SJSA1 (cell line): ENCODE data around the gene BCOR. TPM values are rescaled to one million over a fixed set of nuclear protein-coding genes. Genes with fewer than 3 reads are reported as not detected.

ENCODE experiments used
- DNase-seq, 2 experiments: peaks; one replicate each; pipeline ENCODE4 v3.0.0-alpha.2; 2015 to 2020; ENCODE audit warnings: low spot score in 2 of 2, low read depth in 1 of 2
- H3K27ac ChIP-seq: fragments of 250-450 bp; sonication (Bioruptor Pico); 2 replicates; pipeline ENCODE4 v1.5.1; 2020; ENCODE audit warnings: mild to moderate bottlenecking, moderate library complexity
- H3K27me3 ChIP-seq: fragments of 250-450 bp; sonication (Bioruptor Pico); replicated peaks from 2 replicates; pipeline ENCODE4 v1.5.1; 2020; ENCODE audit warnings: mild to moderate bottlenecking, moderate library complexity
- H3K36me3 ChIP-seq: fragments of 250-450 bp; sonication (Bioruptor Pico); 2 replicates; pipeline ENCODE4 v1.5.1; 2020; ENCODE audit warnings: mild to moderate bottlenecking
- H3K4me1 ChIP-seq: fragments of 250-450 bp; sonication (Bioruptor Pico); replicated peaks from 2 replicates; pipeline ENCODE4 v1.6.1; 2021; ENCODE audit warnings: mild to moderate bottlenecking
- H3K4me3 ChIP-seq: fragments of 250-450 bp; sonication (Bioruptor Pico); 2 replicates; pipeline ENCODE4 v1.5.1; 2020; ENCODE audit warnings: mild to moderate bottlenecking
- H3K9me3 ChIP-seq: fragments of 250-450 bp; sonication (Bioruptor Pico); replicated peaks from 2 replicates; pipeline ENCODE4 v1.5.1; 2020; ENCODE audit warnings: mild to moderate bottlenecking
- total RNA-seq: library from RNA; depleted of rRNA; stranded (reverse); fragments of >200 nt; shearing (Covaris generic); gene quantifications from 2 replicates; pipeline ENCODE4 v1.2.3, GENCODE V29; 2014

Gene BCOR
- total RNA-seq, 1 experiment from 2014 or later = 37.2 TPM

DNA sequence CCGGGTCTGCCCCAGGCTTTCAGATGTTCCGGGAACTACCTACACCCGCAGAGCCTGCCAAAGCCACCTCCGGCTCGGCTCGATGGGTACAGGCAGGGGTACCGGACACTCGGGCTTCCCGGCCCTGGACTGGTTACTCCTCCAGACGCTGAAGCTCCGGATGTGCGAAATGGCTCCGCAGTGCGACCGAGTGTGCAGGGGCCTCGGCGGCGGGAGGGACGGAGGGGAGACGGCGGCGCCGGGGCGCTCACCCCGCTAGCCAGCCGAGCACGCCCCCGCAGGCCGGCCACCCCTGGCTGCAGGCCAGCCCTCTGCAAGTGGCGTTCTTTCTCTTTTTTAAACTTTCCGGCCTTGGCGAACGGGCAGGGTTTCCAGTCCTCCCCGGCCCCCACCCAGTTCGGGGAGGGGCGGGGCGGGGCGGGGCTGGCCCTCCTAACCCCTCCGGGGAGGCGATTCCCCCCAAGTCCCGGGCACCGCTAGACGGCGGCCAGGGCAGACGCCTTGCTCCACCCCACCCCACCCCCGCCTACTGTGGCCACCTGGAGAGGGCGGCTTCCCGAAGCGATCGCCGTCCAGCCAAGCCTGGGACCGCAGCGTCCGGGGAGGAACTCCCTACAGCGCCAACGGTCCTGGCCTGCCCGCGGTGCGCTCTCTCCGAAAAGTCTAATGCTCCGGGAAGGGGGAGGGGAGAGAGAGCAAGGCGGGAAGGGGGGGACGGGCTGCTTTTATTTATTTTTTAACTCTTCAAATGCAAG, 7.5 kb downstream of the BCOR start:
- H3K27ac ChIP-seq = no peak overlapping the region

DNA sequence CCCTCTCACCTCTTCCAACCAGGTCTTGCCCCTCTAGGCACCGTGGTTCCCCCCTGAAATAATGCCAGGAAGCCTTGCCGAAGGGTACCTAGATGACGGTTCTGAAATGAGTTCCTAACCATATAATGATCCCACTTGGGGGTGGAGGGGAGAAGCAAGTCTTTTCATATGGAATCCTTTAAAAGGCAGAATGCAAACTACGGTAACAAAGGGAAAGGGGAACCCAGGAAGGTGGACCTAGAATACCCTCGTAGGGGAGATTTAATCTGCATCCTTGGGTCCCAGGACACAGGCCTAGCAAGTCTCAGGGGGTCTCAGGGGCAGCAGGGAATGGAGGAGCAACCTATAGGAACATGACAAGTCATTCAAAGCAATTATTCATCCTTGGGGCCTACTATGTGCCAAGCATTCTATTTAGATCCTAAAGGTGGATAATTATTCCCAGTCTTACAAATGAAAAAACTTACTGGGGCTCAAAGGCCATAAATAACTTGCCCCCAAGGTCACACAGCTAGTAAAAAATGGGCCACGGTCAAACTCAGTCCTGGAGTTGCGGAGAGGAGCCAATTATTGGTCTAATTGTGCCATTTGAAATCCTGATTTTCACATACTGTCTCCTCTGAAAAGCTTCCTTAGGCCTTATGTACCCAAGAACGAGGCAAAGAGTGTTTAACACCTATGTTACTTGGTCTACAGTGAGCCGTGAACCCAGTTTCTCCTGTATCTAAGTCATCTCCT, 8.8 kb downstream of the BCOR start:
- Histone ChIP-seq H3K9me3 (no peaks in the 10 kb centered on the region), H3K36me3 (no peaks in the 10 kb centered on the region), H3K27ac (no peak overlapping the region)

More for the DNA sequence above, 7.5 kb downstream of the BCOR start:
- peak in 1 of 2 experiments; percentile 22 for DNase-seq
- no peaks in the 10 kb centered on the region for H3K9me3 ChIP-seq
- peak overlapping the region; percentile 18 for H3K4me3 ChIP-seq
- no peaks in the 10 kb centered on the region for H3K27me3 ChIP-seq
- peaks cover 76% of the 10 kb centered on the region for H3K4me1 ChIP-seq
- no peaks in the 10 kb centered on the region for H3K36me3 ChIP-seq

DNA sequence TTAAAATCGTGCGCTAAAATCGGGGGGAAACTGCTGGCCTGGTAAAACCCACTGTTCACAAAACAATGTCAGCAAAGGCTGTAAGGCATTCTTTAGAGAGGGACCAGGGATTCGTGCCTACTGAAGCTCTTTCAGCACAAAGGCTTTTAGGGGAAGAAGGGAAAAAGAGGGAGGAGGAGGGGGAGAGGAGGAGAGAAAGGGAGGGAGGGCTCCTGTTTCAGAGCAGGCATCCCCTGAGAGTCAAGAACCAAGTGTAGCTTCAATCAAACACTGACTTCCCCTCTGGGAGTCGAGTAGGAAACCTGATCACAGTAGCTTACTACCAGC, 9.5 kb downstream of the BCOR start:
- Histone ChIP-seq H3K4me1 (peaks cover 65% of the 10 kb centered on the region), H3K27ac (peak overlapping the region; percentile 57), H3K36me3 (no peaks in the 10 kb centered on the region), H3K9me3 (no peaks in the 10 kb centered on the region), H3K27me3 (no peaks in the 10 kb centered on the region), H3K4me3 (no peak overlapping the region)
- DNase-seq = no peak

More for the DNA sequence above, 8.8 kb downstream of the BCOR start:
- H3K4me1 ChIP-seq = peaks cover 72% of the 10 kb centered on the region
- H3K27me3 ChIP-seq = no peaks in the 10 kb centered on the region
- no peak overlapping the region for H3K4me3 ChIP-seq
- no peak for DNase-seq

DNA sequence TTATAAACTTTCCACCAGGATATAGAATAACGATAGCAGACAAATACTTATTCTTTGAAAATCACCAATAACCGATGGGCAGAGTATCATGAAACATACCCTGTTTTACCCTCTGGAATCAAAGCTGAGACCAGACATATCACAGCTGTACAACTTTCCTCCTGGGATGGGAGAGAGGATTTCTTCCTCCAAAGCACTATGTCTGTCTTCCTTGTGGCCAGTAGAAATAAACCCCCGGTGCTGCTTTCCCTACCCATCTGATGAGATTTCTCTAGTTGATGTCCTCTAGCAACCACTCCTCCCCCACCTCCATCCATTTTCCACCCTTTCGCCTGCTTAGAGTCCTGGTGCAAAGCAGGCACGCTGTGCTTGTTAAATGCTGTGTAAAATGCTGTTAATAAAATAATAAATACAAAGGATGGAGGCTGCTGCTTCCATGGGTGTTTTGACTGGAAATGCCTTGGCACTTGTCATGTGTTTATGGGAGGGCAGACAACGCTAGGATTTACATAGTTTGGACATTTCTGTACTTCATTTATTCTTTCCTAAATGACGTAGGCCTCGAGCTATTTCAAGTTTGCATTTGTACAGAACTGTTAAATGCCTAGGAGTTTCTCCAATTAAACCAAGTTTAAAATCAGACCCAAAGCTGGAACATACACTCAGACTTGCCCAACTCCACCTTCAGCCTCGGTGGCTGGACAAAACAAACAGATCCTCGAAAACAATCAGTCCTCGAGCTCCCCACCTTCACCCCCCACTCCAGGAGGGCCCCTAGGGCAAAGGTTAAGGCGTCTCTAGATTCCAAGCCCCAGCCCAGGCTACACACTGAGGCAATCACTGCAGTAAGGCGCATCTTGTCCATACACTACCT, 10.1 kb downstream of the BCOR start:
- H3K9me3 ChIP-seq = no peaks in the 10 kb centered on the region
- H3K27ac ChIP-seq = peak overlapping the region; percentile 57
- H3K4me3 ChIP-seq = no peak overlapping the region
- DNase-seq = peak in 1 of 2 experiments; percentile 50
- H3K36me3 ChIP-seq = no peaks in the 10 kb centered on the region
- H3K27me3 ChIP-seq = no peaks in the 10 kb centered on the region
- H3K4me1 ChIP-seq = peaks cover 61% of the 10 kb centered on the region

DNA sequence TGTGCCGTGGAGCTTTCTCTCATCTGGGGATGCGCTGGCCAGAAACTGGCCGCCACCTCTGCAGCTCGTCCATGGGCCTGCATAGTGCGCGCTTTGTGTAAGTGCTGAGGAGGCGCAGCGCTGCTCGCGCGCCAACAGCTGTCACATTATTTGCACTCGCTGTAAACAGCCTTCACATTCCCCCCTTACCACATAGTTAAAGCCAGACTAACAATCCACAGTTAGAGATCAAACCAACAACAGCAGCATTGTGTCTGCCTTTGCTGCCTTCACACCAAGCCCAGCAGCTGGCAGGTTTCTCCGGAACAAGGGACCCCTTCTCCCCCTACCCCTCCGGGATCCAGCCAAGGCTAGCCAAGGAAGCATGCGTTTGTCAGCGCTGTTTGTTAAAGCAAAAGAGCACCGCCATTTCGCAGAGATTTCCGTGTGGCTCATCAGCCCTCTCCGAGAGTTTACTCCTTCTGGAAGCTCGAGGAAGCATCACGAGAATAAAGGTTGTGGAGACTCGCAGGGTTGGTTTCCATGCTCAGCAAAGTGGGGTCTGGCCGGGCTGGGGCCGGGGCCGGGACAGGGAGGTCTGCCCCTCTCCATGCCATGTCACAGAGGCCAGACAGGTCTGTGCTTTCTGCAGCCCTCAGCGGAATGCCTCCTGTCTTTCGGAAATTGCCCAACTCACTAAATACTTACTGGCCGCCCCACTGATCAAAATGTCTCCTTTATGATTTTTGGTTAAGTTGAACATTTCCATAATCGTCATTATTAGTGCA, 11.0 kb downstream of the BCOR start:
- H3K4me3 ChIP-seq = no peak overlapping the region

DNA sequence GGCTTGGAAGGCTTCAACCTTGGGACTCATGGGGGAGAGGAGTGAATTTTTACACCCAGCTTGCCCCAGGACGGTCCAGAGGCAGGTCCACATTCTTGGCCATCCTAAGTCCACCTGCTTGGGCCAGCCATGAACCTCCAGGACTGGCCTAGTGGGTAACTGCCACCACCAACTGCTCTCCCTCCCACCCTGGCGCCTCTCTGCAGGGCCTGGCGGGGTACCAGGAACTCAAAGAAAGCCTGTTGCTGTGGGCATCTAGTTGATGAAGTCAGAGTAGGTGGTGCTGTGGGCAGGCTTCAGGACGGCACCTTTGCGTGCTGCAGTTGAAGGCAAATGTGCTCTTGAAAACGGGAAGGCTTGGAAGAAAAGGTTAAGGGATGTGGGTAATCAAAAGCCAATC, 12.0 kb downstream of the BCOR start:
- H3K4me1 ChIP-seq = peaks cover 58% of the 10 kb centered on the region
- H3K27me3 ChIP-seq = no peaks in the 10 kb centered on the region
- no peaks in the 10 kb centered on the region for H3K9me3 ChIP-seq
- H3K27ac ChIP-seq = no peak overlapping the region
- no peak for DNase-seq
- no peak overlapping the region for H3K4me3 ChIP-seq
- no peaks in the 10 kb centered on the region for H3K36me3 ChIP-seq

More for the DNA sequence above, 11.0 kb downstream of the BCOR start:
- Histone ChIP-seq H3K27me3 (no peaks in the 10 kb centered on the region), H3K9me3 (no peaks in the 10 kb centered on the region), H3K36me3 (no peaks in the 10 kb centered on the region), H3K27ac (no peak overlapping the region), H3K4me1 (peaks cover 60% of the 10 kb centered on the region)
- peak in 1 of 2 experiments; percentile 21 for DNase-seq

DNA sequence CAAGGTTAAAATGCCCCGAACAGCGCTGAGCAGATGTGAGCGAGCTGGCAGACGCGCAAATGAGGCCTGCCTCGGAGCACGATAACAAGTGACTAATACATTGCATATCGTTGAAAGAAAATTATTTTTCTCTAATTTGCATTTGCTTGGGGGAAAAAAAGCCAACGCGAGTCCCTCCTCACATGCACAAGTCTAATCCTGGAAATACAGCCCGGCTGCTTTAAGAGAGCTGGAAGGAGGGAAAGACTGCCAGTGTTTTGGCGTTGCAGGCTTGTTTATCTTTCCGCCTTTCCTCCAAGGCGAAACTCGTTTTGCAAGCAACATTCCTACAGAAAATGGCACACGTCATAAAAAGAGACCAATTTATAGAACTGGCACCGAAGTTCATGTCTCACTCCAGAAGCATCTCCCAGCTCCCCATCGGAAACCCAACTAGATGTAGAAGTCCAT, 12.6 kb downstream of the BCOR start:
- Histone ChIP-seq H3K4me1 (peaks cover 54% of the 10 kb centered on the region), H3K9me3 (no peaks in the 10 kb centered on the region), H3K27me3 (no peaks in the 10 kb centered on the region), H3K4me3 (no peak overlapping the region), H3K27ac (no peak overlapping the region), H3K36me3 (no peaks in the 10 kb centered on the region)
- peak in 1 of 2 experiments; percentile 15 for DNase-seq

DNA sequence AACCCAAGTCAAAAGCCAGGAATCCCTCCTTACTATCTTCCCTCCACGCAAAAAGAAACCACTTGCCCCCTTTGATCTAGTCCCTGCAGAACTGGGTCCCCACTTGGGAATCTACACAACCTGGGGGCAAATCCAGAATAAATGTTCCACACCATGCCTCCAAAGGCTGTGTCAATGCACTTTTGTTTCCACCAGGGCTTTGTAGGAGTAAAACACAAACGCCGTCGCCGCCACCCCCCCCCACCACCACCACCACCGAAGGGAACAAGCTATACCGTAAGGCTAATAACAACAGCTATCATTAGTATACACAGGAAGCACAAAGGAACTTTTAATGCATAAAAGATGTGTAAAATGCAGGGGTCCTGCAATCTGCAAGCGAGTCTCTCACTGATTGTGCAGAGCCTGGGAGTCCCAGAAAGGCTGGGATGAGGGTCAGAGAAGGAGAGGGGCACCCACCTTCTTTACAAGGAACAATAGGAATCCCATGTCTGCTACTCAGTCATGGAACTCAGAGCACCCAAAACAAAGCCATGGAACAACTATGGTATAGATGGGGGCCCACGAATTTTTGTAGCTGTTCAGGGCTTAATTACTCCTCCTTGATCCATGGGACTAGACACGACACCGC, 13.2 kb downstream of the BCOR start:
- Histone ChIP-seq H3K4me1 (peaks cover 48% of the 10 kb centered on the region), H3K4me3 (no peak overlapping the region), H3K36me3 (no peaks in the 10 kb centered on the region), H3K9me3 (no peaks in the 10 kb centered on the region), H3K27me3 (no peaks in the 10 kb centered on the region), H3K27ac (no peak overlapping the region)
- no peak for DNase-seq

DNA sequence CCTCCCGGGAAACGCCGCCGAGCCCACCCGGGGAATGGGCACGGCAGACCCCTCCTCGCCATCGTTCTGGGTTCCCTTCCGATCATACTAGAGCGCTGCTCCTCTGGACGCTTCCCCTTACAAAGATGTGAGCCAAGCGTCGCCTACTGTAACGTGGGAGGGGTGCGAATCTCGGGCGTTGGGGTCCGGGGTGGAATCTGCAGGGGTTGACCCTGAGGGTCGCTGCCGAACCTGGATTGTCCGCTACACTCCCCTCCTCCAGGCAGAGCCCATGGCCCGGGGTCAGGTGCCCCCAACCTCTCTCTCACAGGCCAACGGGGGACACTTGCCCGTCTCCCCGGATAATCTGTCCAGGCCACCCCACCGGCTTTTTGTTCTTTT, 13.8 kb downstream of the BCOR start:
- DNase-seq = no peak
- H3K4me1 ChIP-seq = peaks cover 42% of the 10 kb centered on the region
- H3K4me3 ChIP-seq = no peak overlapping the region
- H3K36me3 ChIP-seq = no peaks in the 10 kb centered on the region
- no peaks in the 10 kb centered on the region for H3K9me3 ChIP-seq
- H3K27ac ChIP-seq = no peak overlapping the region
- no peaks in the 10 kb centered on the region for H3K27me3 ChIP-seq

DNA sequence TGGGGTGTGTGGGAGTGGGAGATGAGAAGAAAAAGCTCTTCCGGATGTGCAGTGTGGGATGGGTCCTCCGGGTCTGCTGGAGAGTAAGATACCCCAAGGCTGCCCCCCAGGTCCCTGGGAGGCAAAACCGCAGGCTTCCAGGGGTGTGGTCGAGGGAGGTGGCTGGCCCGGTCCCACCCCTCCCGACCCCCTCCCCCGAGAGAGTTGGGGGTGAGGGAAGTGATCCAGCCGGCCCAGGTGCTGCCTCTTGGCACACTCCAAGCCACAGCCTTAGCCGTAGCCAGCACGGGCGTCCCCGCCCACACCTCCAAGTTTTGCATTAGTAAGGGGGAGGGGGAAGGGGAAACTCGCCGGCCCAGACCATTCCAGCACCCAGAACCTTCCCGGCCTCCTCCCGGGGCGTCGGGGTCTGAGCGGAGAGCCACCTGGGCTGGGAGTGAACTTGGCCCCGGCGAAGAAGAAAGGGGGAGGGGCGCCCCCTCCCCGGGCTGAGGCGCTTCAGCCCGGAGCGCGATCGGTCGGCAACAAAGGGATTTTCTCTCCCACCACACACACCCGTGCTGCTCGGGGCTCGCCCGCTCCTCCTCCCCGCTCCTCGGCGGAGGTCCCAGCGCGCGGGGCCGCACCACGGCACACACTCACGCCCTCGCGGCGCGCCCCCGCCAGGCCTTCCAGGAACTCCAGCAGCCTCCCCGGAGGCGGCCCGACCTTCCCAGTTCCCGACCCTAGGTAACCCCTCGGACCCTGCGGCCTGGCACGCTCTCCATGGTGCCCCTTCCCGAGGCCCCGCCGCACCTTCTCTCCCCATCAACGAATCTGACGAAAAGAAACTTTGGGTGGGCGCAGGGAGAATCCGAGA, 14.4 kb downstream of the BCOR start:
- Histone ChIP-seq H3K36me3 (no peaks in the 10 kb centered on the region), H3K27me3 (no peaks in the 10 kb centered on the region), H3K27ac (no peak overlapping the region), H3K9me3 (no peaks in the 10 kb centered on the region), H3K4me3 (no peak overlapping the region), H3K4me1 (peaks cover 36% of the 10 kb centered on the region)
- no peak for DNase-seq

DNA sequence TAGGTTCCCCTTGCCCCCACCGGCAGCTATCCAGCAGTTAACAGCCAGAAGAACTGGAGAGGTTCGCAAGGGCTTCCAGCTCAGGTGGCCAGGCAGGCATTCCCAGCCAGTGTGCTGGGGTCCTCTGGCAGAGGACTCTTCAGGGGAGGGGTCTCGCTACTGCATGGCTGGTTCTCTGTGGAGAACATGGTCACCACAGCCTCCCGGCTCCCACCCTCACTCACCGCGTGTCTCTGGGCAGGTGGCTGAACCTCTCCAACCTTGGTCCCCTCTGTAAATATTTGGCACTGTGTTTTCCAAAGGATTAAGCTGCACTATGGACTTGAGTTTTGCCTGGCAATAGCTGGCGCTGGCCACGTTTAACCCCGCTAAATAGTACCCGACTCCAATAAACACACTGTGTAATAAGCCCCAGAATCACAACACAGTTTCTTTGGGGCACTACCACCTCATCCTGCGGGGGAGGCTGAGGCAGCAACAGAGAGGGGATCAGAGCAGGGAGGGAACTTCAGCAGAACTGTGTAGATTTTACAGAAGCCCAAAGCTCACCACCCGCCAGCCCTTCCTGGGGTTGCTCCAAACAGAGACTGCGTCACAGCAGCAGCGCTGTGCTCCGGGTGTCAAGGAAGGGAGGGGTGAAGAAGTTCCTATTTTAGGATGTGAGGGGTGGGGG, 15.2 kb downstream of the BCOR start:
- Histone ChIP-seq H3K27me3 (no peaks in the 10 kb centered on the region), H3K4me1 (peaks cover 28% of the 10 kb centered on the region), H3K4me3 (no peak overlapping the region), H3K36me3 (peaks cover 2% of the 10 kb centered on the region; the same call in 1 of the 2 replicates), H3K27ac (no peak overlapping the region), H3K9me3 (no peaks in the 10 kb centered on the region)
- no peak for DNase-seq

DNA sequence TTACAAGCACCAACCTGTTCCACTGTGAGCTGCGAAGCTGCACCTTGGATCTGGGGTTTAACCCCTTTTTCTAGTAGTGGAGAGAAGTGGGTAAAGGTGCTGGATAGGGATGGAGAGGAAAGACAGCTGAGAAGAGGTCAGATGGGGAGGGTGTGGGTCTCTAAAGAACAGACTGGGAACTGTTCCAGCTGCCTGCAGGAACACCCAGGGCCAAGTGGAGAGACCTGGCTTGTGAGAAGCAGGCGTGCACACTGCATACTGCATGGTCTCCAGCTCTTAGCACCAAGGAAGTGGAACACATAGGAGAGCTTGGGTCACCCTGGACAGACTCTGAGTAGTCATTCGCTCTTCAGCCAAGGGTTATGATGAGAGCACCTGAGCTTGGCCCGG, 16.1 kb downstream of the BCOR start:
- Histone ChIP-seq H3K4me1 (peaks cover 19% of the 10 kb centered on the region), H3K9me3 (no peaks in the 10 kb centered on the region), H3K27me3 (no peaks in the 10 kb centered on the region), H3K27ac (no peak overlapping the region), H3K4me3 (no peak overlapping the region), H3K36me3 (peaks cover 3% of the 10 kb centered on the region)
- no peak for DNase-seq
